WTC11 (cell line): ENCODE data around the gene LRIF1. TPM values are rescaled to one million over a fixed set of nuclear protein-coding genes. Genes with fewer than 3 reads are reported as not detected.

Experiments
- ATAC-seq: fragments of 200-7000 bp; cut with Tn5 transposase; 2 replicates; pipeline ENCODE4 v1.10.0; 2021; ENCODE audit warnings: mild to moderate bottlenecking, moderate library complexity
- CTCF ChIA-PET: fragments of 300-600 bp; sonication (Branson Sonifier 250); formaldehyde crosslinking; loops from one replicate; lab custom pipeline; 2021; ENCODE audit warnings: antibody characterized with exemption; lab: Charles Lee
- POLR2A ChIA-PET: fragments of 350-600 bp; sonication (Branson Sonifier 250); formaldehyde crosslinking; loops from one replicate; lab custom pipeline; 2021; ENCODE audit warnings: antibody characterized with exemption; lab: Charles Lee
- DNase-seq: peaks from one replicate; pipeline ENCODE4 v3.0.0; 2021; ENCODE audit warnings: low spot score
- H3K27ac Mint-ChIP-seq: 2 replicates; pipeline ENCODE4 v1.8.0; 2021; ENCODE audit warnings: mixed read lengths
- H3K27me3 Mint-ChIP-seq: 2 replicates; pipeline ENCODE4 v1.8.0; 2021; ENCODE audit warnings: low read depth, mild to moderate bottlenecking, moderate library complexity, mixed read lengths
- H3K36me3 Mint-ChIP-seq: 2 replicates; pipeline ENCODE4 v1.8.0; 2021; ENCODE audit warnings: mixed read lengths
- H3K4me1 Mint-ChIP-seq: 2 replicates; pipeline ENCODE4 v1.8.0; 2022; ENCODE audit warnings: mixed read lengths
- H3K4me3 Mint-ChIP-seq: 2 replicates; pipeline ENCODE4 v1.8.0; 2021; ENCODE audit warnings: mild to moderate bottlenecking, moderate library complexity, mixed read lengths
- H3K9me3 Mint-ChIP-seq: 2 replicates; pipeline ENCODE4 v1.8.0; 2021; ENCODE audit warnings: mixed read lengths
- CREM ChIP-seq: sonication (generic); formaldehyde crosslinking; IDR thresholded peaks from 2 replicates; pipeline ENCODE4 v1.8.1; 2022; ENCODE audit warnings: mild to moderate bottlenecking, missing genetic modification reagents, moderate library complexity
- ETV6 ChIP-seq: sonication (generic); formaldehyde crosslinking; IDR thresholded peaks from 2 replicates; pipeline ENCODE4 v1.8.1; 2022; ENCODE audit warnings: mild to moderate bottlenecking, missing genetic modification reagents
- GABPB1 ChIP-seq: sonication (generic); formaldehyde crosslinking; IDR thresholded peaks from 2 replicates; pipeline ENCODE4 v1.8.1; 2023; ENCODE audit warnings: mild to moderate bottlenecking, missing genetic modification reagents
- JUN ChIP-seq: sonication (generic); formaldehyde crosslinking; IDR thresholded peaks from 2 replicates; pipeline ENCODE4 v1.8.0; 2023; ENCODE audit warnings: mild to moderate bottlenecking, missing genetic modification reagents
- MXD4 ChIP-seq: fragments of 250-450 bp; sonication (Bioruptor Pico); IDR thresholded peaks from 2 replicates; pipeline ENCODE4 v1.8.0; 2021; ENCODE audit warnings: mild to moderate bottlenecking, moderate library complexity, borderline replicate concordance
- NR2C2 ChIP-seq: sonication (generic); formaldehyde crosslinking; IDR thresholded peaks from 2 replicates; pipeline ENCODE4 v1.8.0; 2022; ENCODE audit warnings: mild to moderate bottlenecking, missing genetic modification reagents
- PRRX2 ChIP-seq: fragments of 250-450 bp; sonication (Bioruptor Pico); IDR thresholded peaks from 2 replicates; pipeline ENCODE4 v1.8.0; 2021; ENCODE audit warnings: mild to moderate bottlenecking
- SP1 ChIP-seq: sonication (generic); formaldehyde crosslinking; conservative IDR thresholded peaks from 2 replicates; pipeline ENCODE4 v1.8.1; 2022; ENCODE audit warnings: missing genetic modification reagents
- ZNF121 ChIP-seq: sonication (generic); formaldehyde crosslinking; IDR thresholded peaks from 2 replicates; pipeline ENCODE4 v1.8.0; 2023; ENCODE audit warnings: missing genetic modification reagents
- ZNF232 ChIP-seq: sonication (generic); formaldehyde crosslinking; IDR thresholded peaks from 2 replicates; pipeline ENCODE4 v1.8.0; 2022; ENCODE audit warnings: mild to moderate bottlenecking, missing genetic modification reagents
- total RNA-seq: library from RNA; stranded (reverse); gene quantifications from 3 replicates; pipeline ENCODE4 v1.2.3, GENCODE V29; 2021
- TF ChIP-seq, protein P1 (sequence below): sonication (generic); formaldehyde crosslinking; conservative IDR thresholded peaks from 2 replicates; pipeline ENCODE4 v1.8.1; 2022; ENCODE audit warnings: mild to moderate bottlenecking, missing genetic modification reagents
- TF ChIP-seq, protein P2 (sequence below): sonication (generic); formaldehyde crosslinking; IDR thresholded peaks from 2 replicates; pipeline ENCODE4 v1.8.1; 2022; ENCODE audit warnings: low read depth, mild to moderate bottlenecking, moderate library complexity, missing genetic modification reagents, borderline replicate concordance
- TF ChIP-seq, protein P3 (sequence below): sonication (generic); formaldehyde crosslinking; IDR thresholded peaks from 2 replicates; pipeline ENCODE4 v1.8.1; 2023; ENCODE audit warnings: mild to moderate bottlenecking, missing genetic modification reagents, borderline replicate concordance
- TF ChIP-seq, protein P4 (sequence below): fragments of 250-450 bp; sonication (Bioruptor Pico); IDR thresholded peaks from 2 replicates; pipeline ENCODE4 v1.9.0; 2021; ENCODE audit warnings: moderate library complexity, mild to moderate bottlenecking, inconsistent platforms, borderline replicate concordance
- TF ChIP-seq, protein P5 (sequence below): sonication (generic); formaldehyde crosslinking; IDR thresholded peaks from 2 replicates; pipeline ENCODE4 v1.8.0; 2022; ENCODE audit warnings: mild to moderate bottlenecking, missing genetic modification reagents
- TF ChIP-seq, protein P6 (sequence below): sonication (generic); formaldehyde crosslinking; conservative IDR thresholded peaks from 2 replicates; pipeline ENCODE4 v1.8.1; 2023; ENCODE audit warnings: mild to moderate bottlenecking, low read depth, missing genetic modification reagents, moderate library complexity
- TF ChIP-seq, protein P7 (sequence below): sonication (generic); formaldehyde crosslinking; IDR thresholded peaks from 2 replicates; pipeline ENCODE4 v1.8.1; 2022; ENCODE audit warnings: low read depth, missing genetic modification reagents, borderline replicate concordance
- TF ChIP-seq, protein P8 (sequence below): sonication (generic); formaldehyde crosslinking; IDR thresholded peaks from 2 replicates; pipeline ENCODE4 v1.8.1; 2023; ENCODE audit warnings: mild to moderate bottlenecking, moderate library complexity, missing genetic modification reagents
- TF ChIP-seq, protein P9 (sequence below): fragments of 250-450 bp; sonication (Bioruptor Pico); conservative IDR thresholded peaks from 2 replicates; pipeline ENCODE4 v1.9.0; 2021; ENCODE audit warnings: mild to moderate bottlenecking
- TF ChIP-seq, protein P10 (sequence below): fragments of 250-450 bp; sonication (Bioruptor Pico); IDR thresholded peaks from 2 replicates; pipeline ENCODE4 v1.9.0; 2021; ENCODE audit warnings: mild to moderate bottlenecking

The LRIF1 gene
- total RNA-seq, 1 experiment from 2014 or later, result 17.2 TPM

DNA sequence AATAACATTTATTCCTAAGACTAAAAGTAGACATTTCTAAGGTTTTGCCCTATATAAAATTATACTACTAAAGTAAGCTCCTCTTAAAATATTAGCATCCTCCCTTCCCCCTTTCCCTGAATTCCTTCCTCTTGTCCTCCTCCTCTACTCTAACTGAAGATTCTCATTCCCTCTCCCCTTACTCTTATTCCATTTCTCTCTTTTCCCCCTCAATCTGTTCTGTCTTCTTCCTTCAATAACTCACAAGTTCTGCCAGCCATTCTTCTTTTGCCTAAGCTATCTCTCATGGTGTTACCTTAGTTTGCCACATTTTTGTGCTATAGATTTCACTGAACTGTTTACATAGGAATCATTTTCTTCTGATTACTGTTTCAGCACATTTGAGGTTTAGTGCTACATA is 10.7 kb downstream of the LRIF1 start:
- no peak for DNase-seq
- peaks cover 32% of the 10 kb centered on the region for H3K36me3 Mint-ChIP-seq
- ATAC-seq, result no peak
- ChIA-PET POLR2A (no interaction called here), CTCF (no interaction called here)
- H3K27me3 Mint-ChIP-seq, result no peaks in the 10 kb centered on the region
- no peaks in the 10 kb centered on the region for H3K4me1 Mint-ChIP-seq
- H3K27ac Mint-ChIP-seq, result no peak overlapping the region
- H3K4me3 Mint-ChIP-seq, result no peak overlapping the region
- TF ChIP-seq, protein P1, sequence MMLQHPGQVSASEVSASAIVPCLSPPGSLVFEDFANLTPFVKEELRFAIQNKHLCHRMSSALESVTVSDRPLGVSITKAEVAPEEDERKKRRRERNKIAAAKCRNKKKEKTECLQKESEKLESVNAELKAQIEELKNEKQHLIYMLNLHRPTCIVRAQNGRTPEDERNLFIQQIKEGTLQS, result no peak
- TF ChIP-seq NR2C2 (CRISPR knock-in tag) (no peak), SP1 (CRISPR knock-in tag) (no peak), CREM (CRISPR knock-in tag) (no peak), ETV6 (CRISPR knock-in tag) (no peak), MXD4 (no peak), ZNF232 (CRISPR knock-in tag) (no peak), PRRX2 (CRISPR knock-in tag) (no peak), JUN (no peak), ZNF121 (CRISPR knock-in tag) (no peak), GABPB1 (no peak)
- TF ChIP-seq, protein P2, sequence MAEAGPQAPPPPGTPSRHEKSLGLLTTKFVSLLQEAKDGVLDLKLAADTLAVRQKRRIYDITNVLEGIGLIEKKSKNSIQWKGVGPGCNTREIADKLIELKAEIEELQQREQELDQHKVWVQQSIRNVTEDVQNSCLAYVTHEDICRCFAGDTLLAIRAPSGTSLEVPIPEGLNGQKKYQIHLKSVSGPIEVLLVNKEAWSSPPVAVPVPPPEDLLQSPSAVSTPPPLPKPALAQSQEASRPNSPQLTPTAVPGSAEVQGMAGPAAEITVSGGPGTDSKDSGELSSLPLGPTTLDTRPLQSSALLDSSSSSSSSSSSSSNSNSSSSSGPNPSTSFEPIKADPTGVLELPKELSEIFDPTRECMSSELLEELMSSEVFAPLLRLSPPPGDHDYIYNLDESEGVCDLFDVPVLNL (CRISPR knock-in tag), result no peak
- TF ChIP-seq, protein P3, sequence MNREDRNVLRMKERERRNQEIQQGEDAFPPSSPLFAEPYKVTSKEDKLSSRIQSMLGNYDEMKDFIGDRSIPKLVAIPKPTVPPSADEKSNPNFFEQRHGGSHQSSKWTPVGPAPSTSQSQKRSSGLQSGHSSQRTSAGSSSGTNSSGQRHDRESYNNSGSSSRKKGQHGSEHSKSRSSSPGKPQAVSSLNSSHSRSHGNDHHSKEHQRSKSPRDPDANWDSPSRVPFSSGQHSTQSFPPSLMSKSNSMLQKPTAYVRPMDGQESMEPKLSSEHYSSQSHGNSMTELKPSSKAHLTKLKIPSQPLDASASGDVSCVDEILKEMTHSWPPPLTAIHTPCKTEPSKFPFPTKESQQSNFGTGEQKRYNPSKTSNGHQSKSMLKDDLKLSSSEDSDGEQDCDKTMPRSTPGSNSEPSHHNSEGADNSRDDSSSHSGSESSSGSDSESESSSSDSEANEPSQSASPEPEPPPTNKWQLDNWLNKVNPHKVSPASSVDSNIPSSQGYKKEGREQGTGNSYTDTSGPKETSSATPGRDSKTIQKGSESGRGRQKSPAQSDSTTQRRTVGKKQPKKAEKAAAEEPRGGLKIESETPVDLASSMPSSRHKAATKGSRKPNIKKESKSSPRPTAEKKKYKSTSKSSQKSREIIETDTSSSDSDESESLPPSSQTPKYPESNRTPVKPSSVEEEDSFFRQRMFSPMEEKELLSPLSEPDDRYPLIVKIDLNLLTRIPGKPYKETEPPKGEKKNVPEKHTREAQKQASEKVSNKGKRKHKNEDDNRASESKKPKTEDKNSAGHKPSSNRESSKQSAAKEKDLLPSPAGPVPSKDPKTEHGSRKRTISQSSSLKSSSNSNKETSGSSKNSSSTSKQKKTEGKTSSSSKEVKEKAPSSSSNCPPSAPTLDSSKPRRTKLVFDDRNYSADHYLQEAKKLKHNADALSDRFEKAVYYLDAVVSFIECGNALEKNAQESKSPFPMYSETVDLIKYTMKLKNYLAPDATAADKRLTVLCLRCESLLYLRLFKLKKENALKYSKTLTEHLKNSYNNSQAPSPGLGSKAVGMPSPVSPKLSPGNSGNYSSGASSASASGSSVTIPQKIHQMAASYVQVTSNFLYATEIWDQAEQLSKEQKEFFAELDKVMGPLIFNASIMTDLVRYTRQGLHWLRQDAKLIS (CRISPR knock-in tag), result no peak
- TF ChIP-seq, protein P4, sequence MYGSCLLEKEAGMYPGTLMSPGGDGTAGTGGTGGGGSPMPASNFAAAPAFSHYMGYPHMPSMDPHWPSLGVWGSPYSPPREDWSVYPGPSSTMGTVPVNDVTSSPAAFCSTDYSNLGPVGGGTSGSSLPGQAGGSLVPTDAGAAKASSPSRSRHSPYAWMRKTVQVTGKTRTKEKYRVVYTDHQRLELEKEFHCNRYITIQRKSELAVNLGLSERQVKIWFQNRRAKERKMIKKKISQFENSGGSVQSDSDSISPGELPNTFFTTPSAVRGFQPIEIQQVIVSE (CRISPR knock-in tag), result no peak
- TF ChIP-seq, protein P5, sequence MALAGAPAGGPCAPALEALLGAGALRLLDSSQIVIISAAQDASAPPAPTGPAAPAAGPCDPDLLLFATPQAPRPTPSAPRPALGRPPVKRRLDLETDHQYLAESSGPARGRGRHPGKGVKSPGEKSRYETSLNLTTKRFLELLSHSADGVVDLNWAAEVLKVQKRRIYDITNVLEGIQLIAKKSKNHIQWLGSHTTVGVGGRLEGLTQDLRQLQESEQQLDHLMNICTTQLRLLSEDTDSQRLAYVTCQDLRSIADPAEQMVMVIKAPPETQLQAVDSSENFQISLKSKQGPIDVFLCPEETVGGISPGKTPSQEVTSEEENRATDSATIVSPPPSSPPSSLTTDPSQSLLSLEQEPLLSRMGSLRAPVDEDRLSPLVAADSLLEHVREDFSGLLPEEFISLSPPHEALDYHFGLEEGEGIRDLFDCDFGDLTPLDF (CRISPR knock-in tag), result no peak
- TF ChIP-seq, protein P6, sequence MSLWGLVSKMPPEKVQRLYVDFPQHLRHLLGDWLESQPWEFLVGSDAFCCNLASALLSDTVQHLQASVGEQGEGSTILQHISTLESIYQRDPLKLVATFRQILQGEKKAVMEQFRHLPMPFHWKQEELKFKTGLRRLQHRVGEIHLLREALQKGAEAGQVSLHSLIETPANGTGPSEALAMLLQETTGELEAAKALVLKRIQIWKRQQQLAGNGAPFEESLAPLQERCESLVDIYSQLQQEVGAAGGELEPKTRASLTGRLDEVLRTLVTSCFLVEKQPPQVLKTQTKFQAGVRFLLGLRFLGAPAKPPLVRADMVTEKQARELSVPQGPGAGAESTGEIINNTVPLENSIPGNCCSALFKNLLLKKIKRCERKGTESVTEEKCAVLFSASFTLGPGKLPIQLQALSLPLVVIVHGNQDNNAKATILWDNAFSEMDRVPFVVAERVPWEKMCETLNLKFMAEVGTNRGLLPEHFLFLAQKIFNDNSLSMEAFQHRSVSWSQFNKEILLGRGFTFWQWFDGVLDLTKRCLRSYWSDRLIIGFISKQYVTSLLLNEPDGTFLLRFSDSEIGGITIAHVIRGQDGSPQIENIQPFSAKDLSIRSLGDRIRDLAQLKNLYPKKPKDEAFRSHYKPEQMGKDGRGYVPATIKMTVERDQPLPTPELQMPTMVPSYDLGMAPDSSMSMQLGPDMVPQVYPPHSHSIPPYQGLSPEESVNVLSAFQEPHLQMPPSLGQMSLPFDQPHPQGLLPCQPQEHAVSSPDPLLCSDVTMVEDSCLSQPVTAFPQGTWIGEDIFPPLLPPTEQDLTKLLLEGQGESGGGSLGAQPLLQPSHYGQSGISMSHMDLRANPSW (CRISPR knock-in tag), result no peak
- TF ChIP-seq, protein P7, sequence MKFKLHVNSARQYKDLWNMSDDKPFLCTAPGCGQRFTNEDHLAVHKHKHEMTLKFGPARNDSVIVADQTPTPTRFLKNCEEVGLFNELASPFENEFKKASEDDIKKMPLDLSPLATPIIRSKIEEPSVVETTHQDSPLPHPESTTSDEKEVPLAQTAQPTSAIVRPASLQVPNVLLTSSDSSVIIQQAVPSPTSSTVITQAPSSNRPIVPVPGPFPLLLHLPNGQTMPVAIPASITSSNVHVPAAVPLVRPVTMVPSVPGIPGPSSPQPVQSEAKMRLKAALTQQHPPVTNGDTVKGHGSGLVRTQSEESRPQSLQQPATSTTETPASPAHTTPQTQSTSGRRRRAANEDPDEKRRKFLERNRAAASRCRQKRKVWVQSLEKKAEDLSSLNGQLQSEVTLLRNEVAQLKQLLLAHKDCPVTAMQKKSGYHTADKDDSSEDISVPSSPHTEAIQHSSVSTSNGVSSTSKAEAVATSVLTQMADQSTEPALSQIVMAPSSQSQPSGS (CRISPR knock-in tag), result no peak
- TF ChIP-seq, protein P8, sequence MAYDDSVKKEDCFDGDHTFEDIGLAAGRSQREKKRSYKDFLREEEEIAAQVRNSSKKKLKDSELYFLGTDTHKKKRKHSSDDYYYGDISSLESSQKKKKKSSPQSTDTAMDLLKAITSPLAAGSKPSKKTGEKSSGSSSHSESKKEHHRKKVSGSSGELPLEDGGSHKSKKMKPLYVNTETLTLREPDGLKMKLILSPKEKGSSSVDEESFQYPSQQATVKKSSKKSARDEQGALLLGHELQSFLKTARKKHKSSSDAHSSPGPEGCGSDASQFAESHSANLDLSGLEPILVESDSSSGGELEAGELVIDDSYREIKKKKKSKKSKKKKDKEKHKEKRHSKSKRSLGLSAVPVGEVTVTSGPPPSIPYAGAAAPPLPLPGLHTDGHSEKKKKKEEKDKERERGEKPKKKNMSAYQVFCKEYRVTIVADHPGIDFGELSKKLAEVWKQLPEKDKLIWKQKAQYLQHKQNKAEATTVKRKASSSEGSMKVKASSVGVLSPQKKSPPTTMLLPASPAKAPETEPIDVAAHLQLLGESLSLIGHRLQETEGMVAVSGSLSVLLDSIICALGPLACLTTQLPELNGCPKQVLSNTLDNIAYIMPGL (CRISPR knock-in tag), result no peak
- TF ChIP-seq, protein P9, sequence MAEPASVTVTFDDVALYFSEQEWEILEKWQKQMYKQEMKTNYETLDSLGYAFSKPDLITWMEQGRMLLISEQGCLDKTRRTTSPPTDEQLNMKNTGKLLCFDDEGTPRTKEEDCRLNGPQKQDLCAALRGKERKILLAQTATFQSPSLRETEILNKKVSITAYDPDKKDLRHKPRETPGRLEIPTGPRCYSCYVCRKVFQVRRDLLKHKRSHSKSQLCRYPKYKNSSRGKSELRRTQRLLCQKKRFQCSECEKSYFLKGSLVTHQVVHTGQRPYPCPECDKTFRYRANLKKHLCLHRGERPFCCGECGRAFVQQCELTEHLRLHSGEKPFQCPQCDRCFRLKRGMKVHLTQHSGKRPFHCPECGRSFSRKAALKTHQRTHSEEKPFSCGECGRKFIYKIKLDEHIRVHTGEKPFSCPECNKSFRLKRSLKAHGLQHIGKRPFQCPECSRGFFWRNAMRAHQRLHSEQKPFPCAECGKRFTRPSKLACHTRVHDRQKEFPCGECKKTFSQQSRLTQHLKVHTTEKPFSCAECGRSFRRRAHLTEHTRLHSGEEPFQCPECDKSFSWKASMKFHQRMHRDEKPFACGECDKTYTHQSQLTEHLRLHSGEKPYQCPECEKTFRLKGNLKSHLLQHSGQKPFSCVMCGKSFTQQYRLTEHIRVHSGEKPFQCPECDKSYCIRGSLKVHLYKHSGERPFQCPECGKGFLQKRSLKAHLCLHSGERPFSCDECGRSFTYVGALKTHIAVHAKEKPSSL, result no peak
- TF ChIP-seq, protein P10, sequence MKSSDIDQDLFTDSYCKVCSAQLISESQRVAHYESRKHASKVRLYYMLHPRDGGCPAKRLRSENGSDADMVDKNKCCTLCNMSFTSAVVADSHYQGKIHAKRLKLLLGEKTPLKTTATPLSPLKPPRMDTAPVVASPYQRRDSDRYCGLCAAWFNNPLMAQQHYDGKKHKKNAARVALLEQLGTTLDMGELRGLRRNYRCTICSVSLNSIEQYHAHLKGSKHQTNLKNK (CRISPR knock-in tag), result no peak
- no peaks in the 10 kb centered on the region for H3K9me3 Mint-ChIP-seq
